Retinal pigment epithelial cell (primary cell): Measurements from ENCODE around the gene TRAPPC10.
A peak's percentile ranks its signal among the peaks of the same experiment; 100 is the strongest.

Experiments used
- DNase-seq: peaks from one replicate; pipeline ENCODE4 v3.0.0-alpha.2; 2010; ENCODE audit warnings: low read depth
- H3K4me3 ChIP-seq: 2 replicates; pipeline ENCODE4 v1.5.1; 2011; ENCODE audit warnings: mild to moderate bottlenecking, low read length, control low read depth, moderate library complexity
- CTCF ChIP-seq: conservative IDR thresholded peaks from 2 replicates; pipeline ENCODE4 v1.5.1; 2011; ENCODE audit warnings: low read depth, low read length, control low read depth, inconsistent platforms

TRAPPC10 gene

GRCh38 chr21:44063151-44063912, 51.2 kb downstream of the TRAPPC10 start:
- no peak overlapping the region for H3K4me3 ChIP-seq
- TF ChIP-seq CTCF: no peak
- no peak for DNase-seq

- H3K4me3 ChIP-seq: no peak overlapping the region
- TF ChIP-seq CTCF: no peak
- no peak for DNase-seq
These were observed 52.8 kb downstream of the TRAPPC10 start for GRCh38 chr21:44064852-44065403.

GRCh38 chr21:44065428-44065827, 53.3 kb downstream of the TRAPPC10 start:
- TF ChIP-seq CTCF: no peak

GRCh38 chr21:44066116-44066515, 54.0 kb downstream of the TRAPPC10 start:
- no peak for DNase-seq
- TF ChIP-seq CTCF: no peak
- H3K4me3 ChIP-seq: no peak overlapping the region

More at GRCh38 chr21:44065428-44065827, 53.3 kb downstream of the TRAPPC10 start:
- no peak for DNase-seq
- no peak overlapping the region for H3K4me3 ChIP-seq

- DNase-seq: no peak
- H3K4me3 ChIP-seq: no peak overlapping the region
- TF ChIP-seq CTCF: peak; percentile 10
These were observed 55.1 kb downstream of the TRAPPC10 start for GRCh38 chr21:44067011-44067839.

- no peak for TF ChIP-seq CTCF
- H3K4me3 ChIP-seq: no peak overlapping the region
- no peak for DNase-seq
These were observed 58.3 kb downstream of the TRAPPC10 start for GRCh38 chr21:44070391-44070790.
